Stimulated activated CD8-positive, alpha-beta memory T cell treated with anti-CD3 and anti-CD28 coated beads, Interleukin-7, amount 100 ng/mL, for 4 hours (primary cell): Measurements from ENCODE around the gene CAP1.

ENCODE experiments used
- DNase-seq, 2 donors: peaks; one replicate each; pipeline ENCODE4 v3.0.0-alpha.2; 2020; ENCODE audit warnings: low read depth in 2 of 2

The CAP1 gene

GRCh38 chr1:40095806-40096205 is 55.3 kb downstream of the CAP1 start:
- DNase-seq: no peak

GRCh38 chr1:40096646-40096976 is 56.1 kb downstream of the CAP1 start:
- DNase-seq: no peak

- peak; percentile 45 to 69 for DNase-seq
These were observed 56.7 kb downstream of the CAP1 start, which contains the start of gene PPT1 for GRCh38 chr1:40096977-40097782. TSS of gene PPT1 (minus strand) at chr1:40097252. CDS start at chr1:40097238, 14 bp downstream.

GRCh38 chr1:40102038-40102437 is 61.5 kb downstream of the CAP1 start:
- no peak for DNase-seq

GRCh38 chr1:40102896-40103295 is 62.4 kb downstream of the CAP1 start:
- no peak for DNase-seq

- DNase-seq: no peak
These were observed 64.5 kb downstream of the CAP1 start for GRCh38 chr1:40105028-40105427.

GRCh38 chr1:40107290-40107959 is 66.9 kb downstream of the CAP1 start:
- no peak for DNase-seq

GRCh38 chr1:40110389-40110788 is 69.9 kb downstream of the CAP1 start:
- DNase-seq: no peak

GRCh38 chr1:40114400-40114799 is 73.9 kb downstream of the CAP1 start:
- no peak for DNase-seq

GRCh38 chr1:40120128-40120527 is 79.6 kb downstream of the CAP1 start:
- no peak for DNase-seq
